ENCODE results near the gene PRR14. TPM values are rescaled to one million over a fixed set of nuclear protein-coding genes. Genes with fewer than 3 reads are reported as not detected.
"Not testable (repeated sequence)": the region's sequence is repeated elsewhere in the genome, so short reads cannot be mapped to it uniquely, and the experiment has no call there.

PRR14 gene
- total RNA-seq, 2 donors from 2014 or later = 37.0 to 70.3 TPM

GRCh38 chr16:30633526-30633925 is 17.2 kb upstream of the PRR14 start:
- no peak for TF ChIP-seq CTCF (IDR thresholded peaks at IDR 0.05)
- no peaks in the 10 kb centered on the region for H3K27me3 ChIP-seq
- no peaks in the 10 kb centered on the region for H3K36me3 ChIP-seq
- intact Hi-C loops (cut with DNase I) = no loop called here
- no peak for DNase-seq
- no peaks in the 10 kb centered on the region for H3K4me1 ChIP-seq
- peak overlapping the region; percentile 76 to 77 for H3K9ac ChIP-seq (ENCODE audit: low read depth in 2 of 2, low read length in 2 of 2)
- peak overlapping the region; percentile 69 for H3K4me3 ChIP-seq
- H3K9me3 ChIP-seq = no peaks in the 10 kb centered on the region
- H3K27ac ChIP-seq = peak overlapping the region; percentile 93

GRCh38 chr16:30636599-30636998 is 14.2 kb upstream of the PRR14 start:
- Histone ChIP-seq H3K4me1 (no peaks in the 10 kb centered on the region), H3K4me3 (no peak overlapping the region), H3K27me3 (no peaks in the 10 kb centered on the region), H3K9ac (ENCODE audit: low read depth in 2 of 2, low read length in 2 of 2) (no peak overlapping the region), H3K36me3 (no peaks in the 10 kb centered on the region), H3K9me3 (no peaks in the 10 kb centered on the region), H3K27ac (no peak overlapping the region)
- intact Hi-C loops (cut with DNase I) = no loop called here
- no peak for DNase-seq
- no peak for TF ChIP-seq CTCF (IDR thresholded peaks at IDR 0.05)

- H3K36me3 ChIP-seq; H3K4me1 ChIP-seq; H3K27ac ChIP-seq; H3K27me3 ChIP-seq; intact Hi-C loops (cut with DNase I); H3K9me3 ChIP-seq; H3K4me3 ChIP-seq; DNase-seq; H3K9ac ChIP-seq (ENCODE audit: low read depth in 2 of 2, low read length in 2 of 2): not testable (repeated sequence)
These were observed 13.6 kb upstream of the PRR14 start for GRCh38 chr16:30637139-30637538.

- H3K9ac ChIP-seq (ENCODE audit: low read depth in 2 of 2, low read length in 2 of 2) = no peak overlapping the region
- H3K27me3 ChIP-seq = no peaks in the 10 kb centered on the region
- no peak overlapping the region for H3K27ac ChIP-seq
- no peaks in the 10 kb centered on the region for H3K36me3 ChIP-seq
- TF ChIP-seq CTCF (IDR thresholded peaks at IDR 0.05) = peak; percentile 32
- intact Hi-C loops (cut with DNase I) = no loop called here
- DNase-seq = no peak
- H3K9me3 ChIP-seq = no peaks in the 10 kb centered on the region
- H3K4me3 ChIP-seq = no peak overlapping the region
- H3K4me1 ChIP-seq = no peaks in the 10 kb centered on the region
These were observed 12.8 kb upstream of the PRR14 start for GRCh38 chr16:30637944-30638343.

GRCh38 chr16:30641378-30641982 is 9.3 kb upstream of the PRR14 start:
- TF ChIP-seq CTCF (IDR thresholded peaks at IDR 0.05) = no peak
- H3K4me3 ChIP-seq = no peak overlapping the region
- no peak overlapping the region for H3K27ac ChIP-seq
- H3K9me3 ChIP-seq = no peaks in the 10 kb centered on the region
- DNase-seq = no peak
- no peaks in the 10 kb centered on the region for H3K36me3 ChIP-seq
- H3K27me3 ChIP-seq = no peaks in the 10 kb centered on the region
- H3K9ac ChIP-seq (ENCODE audit: low read depth in 2 of 2, low read length in 2 of 2) = no peak overlapping the region
- intact Hi-C loops (cut with DNase I) = no loop called here
- H3K4me1 ChIP-seq = no peaks in the 10 kb centered on the region

GRCh38 chr16:30644334-30644830 is 6.4 kb upstream of the PRR14 start:
- Histone ChIP-seq H3K27ac (no peak overlapping the region), H3K4me1 (no peaks in the 10 kb centered on the region), H3K9ac (ENCODE audit: low read depth in 2 of 2, low read length in 2 of 2) (no peak overlapping the region), H3K4me3 (no peak overlapping the region), H3K27me3 (no peaks in the 10 kb centered on the region), H3K9me3 (no peaks in the 10 kb centered on the region), H3K36me3 (no peaks in the 10 kb centered on the region)
- intact Hi-C loops (cut with DNase I) = no loop called here
- TF ChIP-seq CTCF (IDR thresholded peaks at IDR 0.05) = no peak
- DNase-seq = no peak
